ENCODE results near the gene ETV4.
A peak's percentile ranks its signal among the peaks of the same experiment; 100 is the strongest.

ETV4 gene

DNA sequence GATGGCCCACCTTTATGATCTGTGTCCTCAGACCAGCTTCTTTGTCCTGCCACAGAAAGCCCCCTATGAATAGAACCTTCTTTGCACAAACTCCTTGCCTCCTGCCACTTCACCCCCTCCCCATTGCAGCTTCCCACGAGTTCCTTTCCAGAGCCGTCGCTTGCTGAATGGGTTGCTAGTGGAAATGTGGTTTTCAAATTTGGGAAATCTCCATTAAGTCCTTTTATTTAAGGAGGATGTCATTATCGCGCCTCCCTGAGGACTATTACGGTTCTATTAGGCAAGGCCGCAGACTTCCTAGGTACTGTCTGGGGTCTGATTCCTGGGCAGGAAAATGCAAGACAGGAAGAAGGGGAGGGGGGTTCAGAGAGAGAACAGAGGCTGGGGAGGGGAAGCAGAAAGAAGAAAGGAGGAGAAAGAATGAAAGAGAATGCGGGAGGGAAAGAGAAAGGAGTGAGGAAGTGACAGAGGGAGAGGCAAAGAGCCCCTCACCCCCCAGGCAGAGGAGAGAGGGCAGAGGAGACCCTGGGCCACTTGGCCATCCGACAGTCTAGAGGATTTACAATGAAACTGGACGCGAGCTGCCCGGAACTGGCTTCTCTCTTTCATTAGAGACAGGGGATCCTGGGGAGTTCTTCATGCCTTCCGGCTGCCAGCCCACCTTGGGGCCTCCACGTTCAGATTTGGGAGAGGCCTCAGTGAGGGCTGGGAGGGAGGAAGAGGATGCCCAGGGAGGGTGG lies 31.7 kb upstream of the ETV4 start:
- Mint-ChIP-seq H3K4me1 (peaks cover 17% of the 10 kb centered on the region), H3K9me3 (no peaks in the 10 kb centered on the region), H3K27me3 (no peaks in the 10 kb centered on the region), H3K27ac (no peak overlapping the region), H3K4me3 (no peak overlapping the region)
- no peak for DNase-seq
- ATAC-seq: no peak

GRCh38 chr17:43576563-43577229 lies 30.6 kb upstream of the ETV4 start:
- no peak overlapping the region for H3K27ac Mint-ChIP-seq
- ATAC-seq: peak; percentile 80
- H3K4me1 Mint-ChIP-seq: peaks cover 17% of the 10 kb centered on the region
- DNase-seq: peak; percentile 63
- H3K27me3 Mint-ChIP-seq: no peaks in the 10 kb centered on the region
- no peaks in the 10 kb centered on the region for H3K9me3 Mint-ChIP-seq
- no peak overlapping the region for H3K4me3 Mint-ChIP-seq

GRCh38 chr17:43574896-43575525 lies 28.9 kb upstream of the ETV4 start:
- Mint-ChIP-seq H3K4me3 (no peak overlapping the region), H3K9me3 (no peaks in the 10 kb centered on the region), H3K4me1 (peaks cover 17% of the 10 kb centered on the region), H3K27ac (no peak overlapping the region), H3K27me3 (no peaks in the 10 kb centered on the region)
- DNase-seq: no peak
- no peak for ATAC-seq

GRCh38 chr17:43574348-43574747 lies 28.2 kb upstream of the ETV4 start:
- no peak for ATAC-seq
- Mint-ChIP-seq H3K4me1 (peaks cover 12% of the 10 kb centered on the region), H3K4me3 (no peak overlapping the region), H3K27me3 (no peaks in the 10 kb centered on the region), H3K27ac (no peak overlapping the region), H3K9me3 (no peaks in the 10 kb centered on the region)
- DNase-seq: no peak

DNA sequence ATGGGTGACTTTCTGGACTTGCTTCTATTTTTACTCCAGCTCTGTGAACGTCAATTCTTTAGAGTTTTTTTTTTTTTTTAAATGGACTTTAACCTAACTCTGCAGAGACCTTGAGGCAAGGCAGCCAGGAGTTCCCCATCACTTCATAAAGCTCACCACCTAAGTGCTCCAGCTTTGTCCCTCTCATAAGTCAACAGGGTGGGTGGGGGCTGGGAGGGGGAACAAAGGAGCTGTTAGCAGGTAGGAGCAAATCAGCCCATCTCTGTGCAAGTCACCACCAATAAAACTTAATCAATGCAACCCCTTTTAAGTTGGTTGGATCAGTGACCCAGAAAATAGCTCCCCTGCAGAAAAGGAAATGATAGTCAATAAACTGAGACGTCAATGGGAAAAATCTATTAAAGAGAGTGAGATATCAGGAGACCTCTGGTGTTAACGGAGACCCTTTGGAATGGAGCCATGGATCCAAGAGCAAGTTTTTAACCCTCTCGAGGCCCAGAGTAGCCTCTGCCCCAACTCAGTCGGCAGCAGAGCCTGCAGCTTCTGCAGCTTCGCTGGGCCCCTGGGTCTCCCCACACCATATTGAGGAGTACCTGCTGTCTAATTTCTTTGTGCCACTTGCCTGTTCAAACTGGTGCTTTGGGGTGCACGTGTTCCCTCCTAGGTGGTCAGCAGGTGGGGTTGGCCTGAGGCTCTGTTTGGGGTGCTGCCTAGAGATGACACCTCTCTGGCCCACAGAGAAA lies 27.6 kb upstream of the ETV4 start:
- H3K9me3 Mint-ChIP-seq: no peaks in the 10 kb centered on the region
- no peak overlapping the region for H3K4me3 Mint-ChIP-seq
- no peak for DNase-seq
- no peak overlapping the region for H3K27ac Mint-ChIP-seq
- H3K4me1 Mint-ChIP-seq: peaks cover 6% of the 10 kb centered on the region
- H3K27me3 Mint-ChIP-seq: no peaks in the 10 kb centered on the region
- ATAC-seq: no peak

GRCh38 chr17:43572368-43572980 lies 26.3 kb upstream of the ETV4 start:
- ATAC-seq (peak; percentile 54), DNase-seq (no peak)
- no peak overlapping the region for H3K27ac Mint-ChIP-seq
- no peaks in the 10 kb centered on the region for H3K4me1 Mint-ChIP-seq
- no peak overlapping the region for H3K4me3 Mint-ChIP-seq
- H3K27me3 Mint-ChIP-seq: no peaks in the 10 kb centered on the region
- H3K9me3 Mint-ChIP-seq: no peaks in the 10 kb centered on the region

DNA sequence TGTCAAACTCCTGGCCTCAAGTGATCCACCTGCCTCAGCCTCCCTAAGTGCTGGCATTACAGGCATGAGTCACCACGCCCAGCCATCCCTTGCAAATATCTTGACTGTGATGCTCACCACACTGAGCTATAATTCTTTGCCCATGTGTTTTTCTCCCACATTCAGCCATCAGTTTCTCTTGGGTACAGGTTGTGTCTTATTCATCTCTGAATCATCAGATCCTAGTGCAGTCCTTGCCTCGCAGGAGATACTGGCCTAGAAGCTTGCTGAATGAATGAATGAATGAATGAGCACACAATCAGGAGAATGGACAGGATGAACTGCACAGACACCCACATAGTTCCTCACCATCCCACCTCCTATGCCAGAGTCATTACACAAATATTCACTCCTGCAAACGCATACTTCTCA lies 24.4 kb upstream of the ETV4 start:
- Mint-ChIP-seq H3K4me1 (no peaks in the 10 kb centered on the region), H3K4me3 (no peak overlapping the region), H3K27ac (no peak overlapping the region), H3K9me3 (no peaks in the 10 kb centered on the region), H3K27me3 (no peaks in the 10 kb centered on the region)
- DNase-seq (no peak), ATAC-seq (no peak)

- no peak overlapping the region for H3K27ac Mint-ChIP-seq
- ATAC-seq (no peak), DNase-seq (no peak)
- no peaks in the 10 kb centered on the region for H3K4me1 Mint-ChIP-seq
- H3K9me3 Mint-ChIP-seq: no peaks in the 10 kb centered on the region
- H3K27me3 Mint-ChIP-seq: peaks cover 6% of the 10 kb centered on the region
- no peak overlapping the region for H3K4me3 Mint-ChIP-seq
Observed at GRCh38 chr17:43568506-43569082, 22.5 kb upstream of the ETV4 start.

- Mint-ChIP-seq H3K27ac (no peak overlapping the region), H3K4me3 (no peak overlapping the region), H3K4me1 (peaks cover 21% of the 10 kb centered on the region), H3K9me3 (no peaks in the 10 kb centered on the region), H3K27me3 (peaks cover 42% of the 10 kb centered on the region)
- no peak for ATAC-seq
- no peak for DNase-seq
Observed at GRCh38 chr17:43563600-43564594, 17.8 kb upstream of the ETV4 start.

DNA sequence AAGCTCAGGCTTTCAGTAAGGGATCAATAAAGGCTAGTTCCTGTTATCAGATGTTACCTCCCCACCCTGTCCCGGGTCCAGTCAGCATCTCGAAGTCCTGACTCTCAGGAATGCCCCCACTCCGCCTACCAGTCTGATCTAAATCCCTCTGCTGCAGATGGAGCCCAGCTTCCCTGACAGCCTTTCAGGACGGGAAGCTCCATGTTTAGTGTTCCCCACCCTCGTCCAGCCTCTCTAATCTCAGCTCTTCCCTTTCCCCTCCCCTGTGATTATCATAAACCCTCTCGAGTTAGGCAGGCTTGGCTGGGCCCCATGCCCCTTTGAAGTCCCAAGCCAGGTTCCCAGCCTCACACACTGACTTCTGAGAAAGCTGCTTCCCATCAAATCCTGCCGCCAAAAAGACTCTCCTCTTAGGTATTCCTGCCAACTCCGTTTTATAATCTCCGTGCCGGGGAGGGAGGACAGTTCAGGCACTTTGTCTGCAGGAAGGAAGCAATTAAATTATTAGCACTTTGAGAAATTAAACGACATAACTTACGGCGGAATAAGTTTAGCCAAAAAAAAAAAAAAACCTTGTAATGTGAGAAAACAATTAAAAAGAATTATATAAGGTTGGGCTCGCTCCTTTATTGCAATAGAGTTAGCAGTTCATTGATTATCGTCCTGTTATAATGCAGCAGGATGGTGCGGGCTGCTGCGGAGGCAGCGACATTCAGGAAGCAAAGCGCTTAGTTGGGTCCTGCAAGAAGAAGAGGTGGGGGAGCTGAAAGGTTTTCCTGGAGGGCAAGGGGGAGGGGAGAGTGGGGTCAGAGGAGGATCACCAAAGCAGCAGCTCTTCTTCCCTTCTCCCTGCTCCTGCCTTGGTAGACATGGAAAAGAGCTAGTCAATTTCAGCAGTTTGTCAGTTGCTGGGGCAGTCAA lies 16.8 kb upstream of the ETV4 start:
- ATAC-seq: no peak
- Mint-ChIP-seq H3K27ac (no peak overlapping the region), H3K9me3 (no peaks in the 10 kb centered on the region), H3K27me3 (peaks cover 43% of the 10 kb centered on the region), H3K4me1 (peaks cover 21% of the 10 kb centered on the region), H3K4me3 (no peak overlapping the region)
- DNase-seq: no peak

DNA sequence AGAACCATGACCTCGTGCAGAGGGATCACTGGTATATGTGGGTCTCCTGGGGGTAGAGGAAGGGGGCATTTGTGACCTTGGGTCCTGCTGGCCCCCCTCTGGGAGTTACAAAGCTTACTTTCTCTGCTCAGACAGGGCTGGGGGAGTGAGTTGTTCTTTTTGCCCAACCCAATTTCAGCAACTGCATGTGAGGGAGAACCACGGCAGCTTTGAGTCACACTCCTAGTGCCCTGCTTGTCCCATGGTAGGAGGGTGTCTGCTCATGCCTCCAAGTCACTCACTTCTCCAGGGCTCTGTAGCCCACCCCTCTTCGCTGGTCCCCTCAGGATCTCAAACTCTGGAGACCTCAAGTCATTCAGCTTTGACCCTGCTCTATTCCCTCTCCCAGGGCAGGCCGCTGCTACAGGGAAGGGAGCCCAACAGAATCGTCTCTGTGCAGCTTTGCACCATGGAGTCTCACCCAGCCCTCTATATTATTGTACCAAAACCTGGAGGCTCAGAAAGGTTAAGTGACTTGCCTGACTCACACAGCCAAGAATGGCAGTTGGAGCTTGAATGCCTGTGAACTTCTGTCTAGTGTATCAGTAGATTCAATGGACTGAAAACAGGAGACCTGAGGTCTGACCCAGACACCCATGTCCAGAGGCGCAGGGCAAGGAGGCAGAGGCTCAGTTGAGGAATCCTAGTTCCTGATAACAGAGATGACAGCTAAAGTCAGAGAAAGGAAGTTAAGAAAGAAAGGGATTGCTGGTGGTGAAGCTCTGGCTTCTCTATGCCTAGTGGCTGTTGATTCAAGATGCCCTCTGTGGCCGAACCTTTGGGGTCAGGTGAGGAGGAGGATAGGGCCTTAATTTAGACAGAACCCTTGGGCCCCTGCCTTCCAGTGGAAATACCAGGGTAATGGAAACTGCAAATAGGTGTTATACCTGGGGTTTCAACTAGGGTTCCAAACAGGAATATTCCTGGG lies 14.6 kb upstream of the ETV4 start:
- H3K4me1 Mint-ChIP-seq: peaks cover 28% of the 10 kb centered on the region
- peaks cover 50% of the 10 kb centered on the region for H3K27me3 Mint-ChIP-seq
- no peak overlapping the region for H3K4me3 Mint-ChIP-seq
- no peak overlapping the region for H3K27ac Mint-ChIP-seq
- no peak for ATAC-seq
- no peak for DNase-seq
- H3K9me3 Mint-ChIP-seq: no peaks in the 10 kb centered on the region

- Mint-ChIP-seq H3K4me3 (no peak overlapping the region), H3K27ac (peak overlapping the region in 1 of 2 donors; percentile 12), H3K9me3 (no peaks in the 10 kb centered on the region), H3K27me3 (peaks cover 62% of the 10 kb centered on the region), H3K4me1 (peaks cover 28% of the 10 kb centered on the region)
- no peak for DNase-seq
- no peak for ATAC-seq
Observed at GRCh38 chr17:43559161-43559816, 13.1 kb upstream of the ETV4 start.

Data from stimulated activated naive CD8-positive, alpha-beta T cell treated with anti-CD3 and anti-CD28 coated beads, Interleukin-15, amount 100 ng/mL, for 72 hours (primary cell).